ENCODE data around the gene PGAM2.

The PGAM2 gene

GRCh38 chr7:44077681-44078091, 12.3 kb upstream of the PGAM2 start (continued):
- TF ChIP-seq, protein P1, sequence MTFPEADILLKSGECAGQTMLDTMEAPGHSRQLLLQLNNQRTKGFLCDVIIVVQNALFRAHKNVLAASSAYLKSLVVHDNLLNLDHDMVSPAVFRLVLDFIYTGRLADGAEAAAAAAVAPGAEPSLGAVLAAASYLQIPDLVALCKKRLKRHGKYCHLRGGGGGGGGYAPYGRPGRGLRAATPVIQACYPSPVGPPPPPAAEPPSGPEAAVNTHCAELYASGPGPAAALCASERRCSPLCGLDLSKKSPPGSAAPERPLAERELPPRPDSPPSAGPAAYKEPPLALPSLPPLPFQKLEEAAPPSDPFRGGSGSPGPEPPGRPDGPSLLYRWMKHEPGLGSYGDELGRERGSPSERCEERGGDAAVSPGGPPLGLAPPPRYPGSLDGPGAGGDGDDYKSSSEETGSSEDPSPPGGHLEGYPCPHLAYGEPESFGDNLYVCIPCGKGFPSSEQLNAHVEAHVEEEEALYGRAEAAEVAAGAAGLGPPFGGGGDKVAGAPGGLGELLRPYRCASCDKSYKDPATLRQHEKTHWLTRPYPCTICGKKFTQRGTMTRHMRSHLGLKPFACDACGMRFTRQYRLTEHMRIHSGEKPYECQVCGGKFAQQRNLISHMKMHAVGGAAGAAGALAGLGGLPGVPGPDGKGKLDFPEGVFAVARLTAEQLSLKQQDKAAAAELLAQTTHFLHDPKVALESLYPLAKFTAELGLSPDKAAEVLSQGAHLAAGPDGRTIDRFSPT (tag by site-specific recombination; IDR thresholded peaks at IDR 0.05) = no peak
- TF ChIP-seq ZNF521 (tag by site-specific recombination; IDR thresholded peaks at IDR 0.05) (no peak), GFI1B (tag by site-specific recombination; IDR thresholded peaks at IDR 0.05) (no peak), GLIS2 (tag by site-specific recombination; IDR thresholded peaks at IDR 0.05) (no peak), ZNF501 (tag by site-specific recombination; IDR thresholded peaks at IDR 0.05) (no peak), ZNF623 (tag by site-specific recombination; IDR thresholded peaks at IDR 0.05) (no peak), ZFHX2 (tag by site-specific recombination; conservative IDR thresholded peaks at IDR 0.05) (no peak), ZNF639 (tag by site-specific recombination; IDR thresholded peaks at IDR 0.05) (no peak), ZNF664 (tag by site-specific recombination; IDR thresholded peaks at IDR 0.05) (no peak), ZBTB26 (tag by site-specific recombination; optimal IDR thresholded peaks at IDR 0.05) (no peak)
- TF ChIP-seq, protein P2, sequence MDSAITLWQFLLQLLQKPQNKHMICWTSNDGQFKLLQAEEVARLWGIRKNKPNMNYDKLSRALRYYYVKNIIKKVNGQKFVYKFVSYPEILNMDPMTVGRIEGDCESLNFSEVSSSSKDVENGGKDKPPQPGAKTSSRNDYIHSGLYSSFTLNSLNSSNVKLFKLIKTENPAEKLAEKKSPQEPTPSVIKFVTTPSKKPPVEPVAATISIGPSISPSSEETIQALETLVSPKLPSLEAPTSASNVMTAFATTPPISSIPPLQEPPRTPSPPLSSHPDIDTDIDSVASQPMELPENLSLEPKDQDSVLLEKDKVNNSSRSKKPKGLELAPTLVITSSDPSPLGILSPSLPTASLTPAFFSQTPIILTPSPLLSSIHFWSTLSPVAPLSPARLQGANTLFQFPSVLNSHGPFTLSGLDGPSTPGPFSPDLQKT (IDR thresholded peaks at IDR 0.05; ENCODE audit: borderline replicate concordance, low read depth, low read length) = no peak

GRCh38 chr7:44077061-44077460, 11.7 kb upstream of the PGAM2 start:
- peaks cover 3% of the 10 kb centered on the region; the same call in 1 of the 2 replicates for H3K4me1 ChIP-seq (ENCODE audit: control insufficient read depth, insufficient read depth, low read length)
- H3K9me3 ChIP-seq (ENCODE audit: control insufficient read depth, insufficient read depth, low read depth, low read length) = no peaks in the 10 kb centered on the region
- H3K36me3 ChIP-seq (ENCODE audit: control insufficient read depth in 2 of 2, insufficient read depth in 1 of 2, low read length in 2 of 2) = peaks cover 10 to 83% of the 10 kb centered on the region in 2 experiments
- CTCF ChIA-PET = no interaction called here
- no peak overlapping the region for H3K27ac ChIP-seq (ENCODE audit: extremely low read depth, low read depth, low read length)
- TF ChIP-seq, protein P3, sequence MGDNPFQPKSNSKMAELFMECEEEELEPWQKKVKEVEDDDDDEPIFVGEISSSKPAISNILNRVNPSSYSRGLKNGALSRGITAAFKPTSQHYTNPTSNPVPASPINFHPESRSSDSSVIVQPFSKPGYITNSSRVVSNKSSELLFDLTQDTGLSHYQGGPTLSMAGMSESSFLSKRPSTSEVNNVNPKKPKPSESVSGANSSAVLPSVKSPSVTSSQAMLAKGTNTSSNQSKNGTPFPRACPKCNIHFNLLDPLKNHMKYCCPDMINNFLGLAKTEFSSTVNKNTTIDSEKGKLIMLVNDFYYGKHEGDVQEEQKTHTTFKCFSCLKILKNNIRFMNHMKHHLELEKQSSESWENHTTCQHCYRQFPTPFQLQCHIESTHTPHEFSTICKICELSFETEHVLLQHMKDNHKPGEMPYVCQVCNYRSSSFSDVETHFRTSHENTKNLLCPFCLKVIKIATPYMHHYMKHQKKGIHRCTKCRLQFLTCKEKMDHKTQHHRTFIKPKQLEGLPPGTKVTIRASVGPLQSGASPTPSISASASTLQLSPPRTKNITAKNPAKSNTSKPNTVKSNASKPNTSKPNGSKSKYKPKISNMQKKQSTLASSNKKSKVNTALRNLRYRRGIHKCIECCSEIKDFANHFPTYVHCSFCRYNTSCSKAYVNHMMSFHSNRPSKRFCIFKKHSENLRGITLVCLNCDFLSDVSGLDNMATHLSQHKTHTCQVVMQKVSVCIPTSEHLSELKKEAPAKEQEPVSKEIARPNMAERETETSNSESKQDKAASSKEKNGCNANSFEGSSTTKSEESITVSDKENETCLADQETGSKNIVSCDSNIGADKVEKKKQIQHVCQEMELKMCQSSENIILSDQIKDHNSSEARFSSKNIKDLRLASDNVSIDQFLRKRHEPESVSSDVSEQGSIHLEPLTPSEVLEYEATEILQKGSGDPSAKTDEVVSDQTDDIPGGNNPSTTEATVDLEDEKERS (tag by site-specific recombination; IDR thresholded peaks at IDR 0.05) = no peak
- no peak for TF ChIP-seq ZNF707 (tag by site-specific recombination; IDR thresholded peaks at IDR 0.05)
- TF ChIP-seq ZNF133 (tag by site-specific recombination; IDR thresholded peaks at IDR 0.05) = no peak
- no peak for TF ChIP-seq ZNF324 (tag by site-specific recombination; IDR thresholded peaks at IDR 0.05)
- POLR2A ChIA-PET = no interaction called here
- H3K4me3 ChIP-seq (ENCODE audit: low read depth, low read length) = no peak overlapping the region
